Esophagus (tissue), 2 donors: Measurements from ENCODE around the gene SCGB1A1. TPM values are rescaled to one million over a fixed set of nuclear protein-coding genes. Genes with fewer than 3 reads are reported as not detected.

Experiments used
- H3K27ac ChIP-seq, 2 donors: one replicate each; pipeline ENCODE4 v1.5.1; 2013; ENCODE audit warnings: low read depth in 2 of 2, mild to moderate bottlenecking in 2 of 2, inconsistent platforms in 1 of 2, low read length in 1 of 2, moderate library complexity in 1 of 2
- H3K27me3 ChIP-seq, 2 donors: one replicate each; pipeline ENCODE4 v1.6.1; 2013; ENCODE audit warnings: low read length in 2 of 2, control low read depth in 1 of 2, mild to moderate bottlenecking in 1 of 2; ENCODE audit not compliant: insufficient read depth in 2 of 2, control insufficient read depth in 1 of 2
- H3K36me3 ChIP-seq, 2 donors: one replicate each; pipeline ENCODE4 v1.6.1; 2013; ENCODE audit warnings: low read length in 1 of 2; ENCODE audit not compliant: control insufficient read depth in 2 of 2, insufficient read depth in 2 of 2
- H3K4me1 ChIP-seq, 2 donors: one replicate each; pipeline ENCODE4 v1.6.1; 2013; ENCODE audit warnings: low read length in 1 of 2; ENCODE audit not compliant: control insufficient read depth in 2 of 2, insufficient read depth in 2 of 2
- H3K4me3 ChIP-seq, 2 donors: one replicate each; pipeline ENCODE4 v1.5.1; 2013; ENCODE audit warnings: low read length in 2 of 2, mild to moderate bottlenecking in 2 of 2, low read depth in 1 of 2, moderate library complexity in 1 of 2
- H3K9me3 ChIP-seq, 2 donors: one replicate each; pipeline ENCODE4 v1.6.1; 2013; ENCODE audit warnings: mild to moderate bottlenecking in 2 of 2, low read depth in 1 of 2, low read length in 1 of 2, moderate library complexity in 1 of 2; ENCODE audit not compliant: control insufficient read depth in 2 of 2, insufficient read depth in 1 of 2
- WGBS, 2 donors: extraction: QIAGEN DNeasy Blood & Tissue Kit; methylation state at CpG; one replicate each; pipeline ENCODE4 v1.1.7; 2013; 5-methylcytosine and 5-hydroxymethylcytosine counted together
- polyA plus RNA-seq, 2 donors: library from polyadenylated mRNA; stranded (reverse); fragments of 200-250 nt; gene quantifications; one replicate each; pipeline ENCODE4 v1.2.3, GENCODE V29; 2013
- donor health status: healthy with polysubstance abuse.
- donor health status: Bipolar disorder and iron deficiency.

The SCGB1A1 gene
- polyA plus RNA-seq, 2 donors, result 4.8 to 5.5 TPM

GRCh38 chr11:62416596-62416995, 2.2 kb upstream of the SCGB1A1 start:
- Histone ChIP-seq H3K9me3 (no peaks in the 10 kb centered on the region), H3K4me3 (no peak overlapping the region), H3K27ac (peak overlapping the region in 1 of 2 donors; percentile 62), H3K27me3 (no peaks in the 10 kb centered on the region), H3K4me1 (peaks cover 7 to 17% of the 10 kb centered on the region in 2 donors), H3K36me3 (no peaks in the 10 kb centered on the region)
- 76 to 83% methylated on average over 12 of the region's 12 CpGs for WGBS, 2 donors

- Histone ChIP-seq H3K4me3 (no peak overlapping the region), H3K4me1 (peaks cover 5 to 16% of the 10 kb centered on the region in 2 donors), H3K27me3 (no peaks in the 10 kb centered on the region), H3K27ac (no peak overlapping the region), H3K9me3 (no peaks in the 10 kb centered on the region), H3K36me3 (no peaks in the 10 kb centered on the region)
- WGBS, 2 donors, result 85 to 92% methylated on average over 5 of the region's 5 CpGs
Observed at GRCh38 chr11:62418136-62418535, 697 bp upstream of the SCGB1A1 start.

DNA sequence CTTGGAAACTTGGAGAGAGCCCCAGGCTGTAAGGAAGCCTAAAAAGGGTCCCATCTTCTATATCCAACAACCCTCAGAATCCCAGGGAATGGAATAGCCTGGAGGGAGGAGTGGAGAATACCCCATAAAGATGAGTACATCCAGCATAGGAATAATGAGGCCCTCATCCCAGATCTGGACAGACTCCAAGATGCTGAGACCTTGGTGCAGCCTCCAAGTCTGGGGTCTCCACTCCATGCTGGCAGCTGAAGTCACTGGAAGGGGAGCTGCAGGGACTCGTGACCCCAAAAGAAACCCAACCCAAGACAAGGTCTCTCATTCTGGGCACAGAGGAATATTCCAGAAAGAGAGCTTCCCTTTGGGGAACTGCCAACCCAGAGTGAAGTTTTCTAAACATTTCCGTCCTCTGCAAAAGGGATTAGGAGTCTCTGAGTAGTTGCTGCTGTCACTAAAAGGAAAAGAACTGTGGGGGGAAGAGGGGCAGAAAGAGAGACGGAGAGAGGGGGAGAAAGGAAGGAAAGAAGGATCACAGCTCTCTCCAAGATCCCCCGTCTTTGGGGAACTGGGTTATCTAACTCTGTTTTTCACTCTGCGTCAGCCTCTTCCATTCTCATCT, 589 bp downstream of the SCGB1A1 start:
- no peaks in the 10 kb centered on the region for H3K27me3 ChIP-seq
- WGBS, 2 donors, result 45 to 53% methylated on average over 5 of the region's 5 CpGs

GRCh38 chr11:62419943-62420342, 1.1 kb downstream of the SCGB1A1 start:
- H3K27me3 ChIP-seq, result no peaks in the 10 kb centered on the region
- H3K27ac ChIP-seq, result peak overlapping the region in 1 of 2 donors; percentile 24
- H3K36me3 ChIP-seq, result no peaks in the 10 kb centered on the region
- 35 to 53% methylated on average over 1 of the region's 1 CpG for WGBS, 2 donors
- no peaks in the 10 kb centered on the region for H3K9me3 ChIP-seq
- no peak overlapping the region for H3K4me3 ChIP-seq
- peaks cover 2 to 8% of the 10 kb centered on the region in 2 donors for H3K4me1 ChIP-seq

More for the DNA sequence above, 589 bp downstream of the SCGB1A1 start:
- Histone ChIP-seq H3K27ac (peak overlapping the region; percentile 24 to 40), H3K9me3 (no peaks in the 10 kb centered on the region), H3K4me1 (peaks cover 2 to 8% of the 10 kb centered on the region in 2 donors), H3K4me3 (no peak overlapping the region), H3K36me3 (no peaks in the 10 kb centered on the region)

DNA sequence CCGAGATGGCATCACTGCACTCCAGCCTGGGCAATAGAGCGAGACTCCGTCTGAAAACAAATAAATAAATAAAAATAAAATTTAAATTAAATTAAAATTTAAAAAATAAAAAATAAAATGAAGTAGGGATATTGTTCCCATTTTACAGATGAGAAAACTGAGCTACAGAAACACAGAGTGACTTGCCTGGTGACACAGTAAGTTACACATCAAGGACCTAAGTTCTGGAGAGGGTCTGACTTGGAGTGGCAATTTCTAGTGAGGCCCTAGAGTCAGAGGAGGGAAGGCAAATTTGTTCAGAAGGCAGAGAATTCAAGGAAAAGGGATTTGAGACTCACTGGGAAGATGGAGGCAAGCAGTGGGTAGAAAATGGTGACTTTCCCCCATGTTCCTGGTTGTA, 2.0 kb downstream of the SCGB1A1 start:
- WGBS, 2 donors, result 97 to 100% methylated on average over 3 of the region's 3 CpGs
- Histone ChIP-seq H3K36me3 (no peaks in the 10 kb centered on the region), H3K4me3 (no peak overlapping the region)

DNA sequence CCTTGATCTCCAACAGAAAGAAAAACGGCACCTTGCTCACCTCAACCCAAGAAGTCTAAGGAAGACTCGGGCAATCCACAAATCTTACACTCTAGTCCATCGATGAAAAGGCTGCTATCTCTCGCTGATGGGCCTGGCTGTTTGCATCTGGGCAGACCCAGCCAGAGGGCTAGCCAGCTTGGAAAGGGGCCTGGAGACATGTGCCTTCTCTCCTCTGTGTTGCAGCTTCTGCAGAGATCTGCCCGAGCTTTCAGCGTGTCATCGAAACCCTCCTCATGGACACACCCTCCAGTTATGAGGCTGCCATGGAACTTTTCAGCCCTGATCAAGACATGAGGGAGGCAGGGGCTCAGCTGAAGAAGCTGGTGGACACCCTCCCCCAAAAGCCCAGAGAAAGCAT, 3.2 kb downstream of the SCGB1A1 start:
- no peaks in the 10 kb centered on the region for H3K36me3 ChIP-seq
- peaks cover 2 to 8% of the 10 kb centered on the region in 2 donors for H3K4me1 ChIP-seq
- no peak overlapping the region for H3K27ac ChIP-seq
- H3K9me3 ChIP-seq, result no peaks in the 10 kb centered on the region
- H3K4me3 ChIP-seq, result no peak overlapping the region
- 67 to 68% methylated on average over 7 of the region's 7 CpGs for WGBS, 2 donors
- H3K27me3 ChIP-seq, result no peaks in the 10 kb centered on the region

More for the DNA sequence above, 2.0 kb downstream of the SCGB1A1 start:
- Histone ChIP-seq H3K27ac (no peak overlapping the region), H3K27me3 (no peaks in the 10 kb centered on the region), H3K9me3 (no peaks in the 10 kb centered on the region), H3K4me1 (peaks cover 2 to 8% of the 10 kb centered on the region in 2 donors)

GRCh38 chr11:62423012-62423411, 4.2 kb downstream of the SCGB1A1 start:
- H3K9me3 ChIP-seq, result no peaks in the 10 kb centered on the region
- no peak overlapping the region for H3K4me3 ChIP-seq
- WGBS, 2 donors, result 81 to 85% methylated on average over 4 of the region's 4 CpGs
- H3K27ac ChIP-seq, result no peak overlapping the region
- no peaks in the 10 kb centered on the region for H3K27me3 ChIP-seq
- H3K4me1 ChIP-seq, result peaks cover 2 to 8% of the 10 kb centered on the region in 2 donors
- no peaks in the 10 kb centered on the region for H3K36me3 ChIP-seq

GRCh38 chr11:62427630-62428233, 8.9 kb downstream of the SCGB1A1 start:
- peak overlapping the region in 1 of 2 donors; percentile 16 for H3K27ac ChIP-seq
- H3K36me3 ChIP-seq, result no peaks in the 10 kb centered on the region
- H3K4me3 ChIP-seq, result no peak overlapping the region
- peaks cover 0 to 2% of the 10 kb centered on the region in 2 donors for H3K4me1 ChIP-seq
- 48 to 56% methylated on average over 6 of the region's 6 CpGs for WGBS, 2 donors
- no peaks in the 10 kb centered on the region for H3K27me3 ChIP-seq
- H3K9me3 ChIP-seq, result no peaks in the 10 kb centered on the region

- no peaks in the 10 kb centered on the region for H3K9me3 ChIP-seq
- peaks cover 0 to 2% of the 10 kb centered on the region in 2 donors for H3K4me1 ChIP-seq
- no peaks in the 10 kb centered on the region for H3K27me3 ChIP-seq
- peak overlapping the region in 1 of 2 donors; percentile 1 for H3K27ac ChIP-seq
- 85 to 90% methylated on average over 8 of the region's 8 CpGs for WGBS, 2 donors
- no peak overlapping the region for H3K4me3 ChIP-seq
- H3K36me3 ChIP-seq, result no peaks in the 10 kb centered on the region
Observed at GRCh38 chr11:62428871-62429560, 10.2 kb downstream of the SCGB1A1 start.
